Measurements from ENCODE around the gene MKS1.

MKS1 gene

GRCh38 chr17:58193641-58194255, 25.3 kb downstream of the MKS1 start:
- H3K4me3 ChIP-seq (ENCODE audit: low read depth, low read length), result no peak overlapping the region
- no peak for DNase-seq (ENCODE audit: low read depth)
- no peak for TF ChIP-seq CTCF (conservative IDR thresholded peaks at IDR 0.05; ENCODE audit: low read depth, low read length)

- no peak for TF ChIP-seq CTCF (conservative IDR thresholded peaks at IDR 0.05; ENCODE audit: low read depth, low read length)
- DNase-seq (ENCODE audit: low read depth), result no peak
- no peak within 1 kb of the TSS for H3K4me3 ChIP-seq (ENCODE audit: low read depth, low read length)
Observed at GRCh38 chr17:58192612-58193011, 26.4 kb downstream of the MKS1 start, which contains the start of gene EPX. Gene EPX (plus strand): TSS chr17:58192726. CDS start chr17:58192847, 121 bp downstream.

GRCh38 chr17:58191241-58191896, 27.7 kb downstream of the MKS1 start:
- DNase-seq (ENCODE audit: low read depth), result no peak
- no peak for TF ChIP-seq CTCF (conservative IDR thresholded peaks at IDR 0.05; ENCODE audit: low read depth, low read length)

GRCh38 chr17:58189436-58190146, 29.5 kb downstream of the MKS1 start:
- TF ChIP-seq CTCF (conservative IDR thresholded peaks at IDR 0.05; ENCODE audit: low read depth, low read length), result no peak
- H3K4me3 ChIP-seq (ENCODE audit: low read depth, low read length), result no peak overlapping the region
- peak; percentile 84 for DNase-seq (ENCODE audit: low read depth)

More at GRCh38 chr17:58191241-58191896, 27.7 kb downstream of the MKS1 start:
- H3K4me3 ChIP-seq (ENCODE audit: low read depth, low read length), result no peak overlapping the region

GRCh38 chr17:58187675-58188074, 31.4 kb downstream of the MKS1 start:
- H3K4me3 ChIP-seq (ENCODE audit: low read depth, low read length), result no peak overlapping the region
- TF ChIP-seq CTCF (conservative IDR thresholded peaks at IDR 0.05; ENCODE audit: low read depth, low read length), result no peak
- DNase-seq (ENCODE audit: low read depth), result no peak

GRCh38 chr17:58187063-58187462, 32.0 kb downstream of the MKS1 start:
- DNase-seq (ENCODE audit: low read depth), result no peak
- TF ChIP-seq CTCF (conservative IDR thresholded peaks at IDR 0.05; ENCODE audit: low read depth, low read length), result no peak
- no peak overlapping the region for H3K4me3 ChIP-seq (ENCODE audit: low read depth, low read length)
